OCI-LY1 (cell line): Measurements from ENCODE around the gene PPM1N.

Source experiments
- CTCF ChIP-seq: fragments of 200-600 bp; sonication (generic), shearing (Covaris generic); IDR thresholded peaks from 2 replicates; pipeline ENCODE4 v1.5.1; 2017; ENCODE audit warnings: mild to moderate bottlenecking, antibody characterized with exemption, low read length, moderate library complexity, mixed read lengths
- EZH2 ChIP-seq: fragments of 200-600 bp; sonication (generic), shearing (Covaris generic); IDR thresholded peaks from 2 replicates; pipeline ENCODE4 v1.8.0; 2017; ENCODE audit warnings: borderline replicate concordance, mixed run types, mild to moderate bottlenecking, antibody characterized with exemption, low read length, moderate library complexity, mixed read lengths

DNA sequence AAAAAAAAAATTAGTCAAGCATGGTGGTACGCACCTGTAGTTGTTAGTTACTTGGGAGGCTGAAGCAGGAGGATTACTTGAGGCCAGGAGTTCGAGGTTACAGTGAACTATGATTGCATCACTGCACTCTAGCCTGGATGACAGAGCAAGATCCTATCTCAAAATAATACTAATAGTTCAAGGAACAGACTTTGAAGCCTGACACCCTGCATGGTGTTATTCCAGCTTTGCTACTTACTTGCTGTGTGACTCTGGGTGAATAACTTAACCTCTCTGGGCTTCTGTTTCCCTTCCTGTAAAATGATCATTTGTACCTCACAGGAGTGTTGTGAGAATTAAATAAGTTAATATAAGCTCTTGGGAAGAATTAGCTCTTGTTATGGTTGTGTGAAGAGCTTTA is 34.0 kb upstream of the PPM1N start:
- TF ChIP-seq CTCF (no peak), EZH2 (no peak)
